Upper lobe of left lung (tissue), 4 donors: ENCODE measurements around the gene ZIC4.

Experiments
- CTCF ChIP-seq, 6 experiments: fragments of 450-650 bp in 4 of 6; fragments of 200-600 bp in 2 of 6; sonication (generic) in 2 of 6; IDR thresholded peaks; one replicate each; pipeline ENCODE4 v1.5.1; 2016 to 2019; ENCODE audit warnings: antibody characterized with exemption in 6 of 6
- POLR2A ChIP-seq, 4 donors: fragments of 450-650 bp; IDR thresholded peaks; one replicate each; pipeline ENCODE4 v1.5.1; 2016 to 2017; ENCODE audit warnings: antibody characterized with exemption in 4 of 4, mild to moderate bottlenecking in 2 of 4
- POLR2AphosphoS5 ChIP-seq, 2 donors: sonication (generic); formaldehyde crosslinking; IDR thresholded peaks; one replicate each; pipeline ENCODE4 v1.5.1; 2017; ENCODE audit warnings: antibody characterized with exemption in 2 of 2

GRCh38 chr3:147359177-147360050, 46.9 kb downstream of the ZIC4 start:
- no peak for TF ChIP-seq POLR2AphosphoS5 (IDR thresholded peaks at IDR 0.05)
- TF ChIP-seq CTCF (IDR thresholded peaks at IDR 0.05): no peak
- no peak for TF ChIP-seq POLR2A (IDR thresholded peaks at IDR 0.05)
